Psoas muscle (tissue), 8 donors: ENCODE data around the gene SLCO2A1. TPM values are rescaled to one million over a fixed set of nuclear protein-coding genes. Genes with fewer than 3 reads are reported as not detected.

Experiments used
- ATAC-seq, 4 donors: fragments of 200-7000 bp; cut with Tn5 transposase; one replicate each; pipeline ENCODE4 v1.9.1; 2020; ENCODE audit warnings: moderate library complexity in 3 of 4, mild to moderate bottlenecking in 2 of 4
- DNase-seq, 2 donors: peaks; one replicate each; pipeline ENCODE4 v3.0.0-alpha.2; 2020
- H3K27ac ChIP-seq: fragments of 200-600 bp; one replicate; pipeline ENCODE4 v1.8.0; 2022
- H3K27me3 ChIP-seq, 3 donors: fragments of 200-600 bp in 1 of 3; one replicate each; pipeline versions ENCODE4 v1.6.1 to v1.8.0; 2013 to 2022; ENCODE audit warnings: low read length in 2 of 3, mild to moderate bottlenecking in 2 of 3, moderate library complexity in 1 of 3; ENCODE audit not compliant: insufficient read depth in 3 of 3
- H3K36me3 ChIP-seq, 2 donors: fragments of 200-600 bp in 1 of 2; one replicate each; pipeline versions ENCODE4 v1.6.1 to v1.8.0; 2013 to 2022; ENCODE audit warnings: low read depth in 1 of 2, mild to moderate bottlenecking in 1 of 2, moderate library complexity in 1 of 2; ENCODE audit not compliant: insufficient read depth in 1 of 2
- H3K4me1 ChIP-seq: fragments of 200-600 bp; one replicate; pipeline ENCODE4 v1.8.0; 2022
- H3K4me3 ChIP-seq: fragments of 200-600 bp; one replicate; pipeline ENCODE4 v1.8.0; 2022; ENCODE audit warnings: mild to moderate bottlenecking
- H3K9me3 ChIP-seq: fragments of 200-600 bp; one replicate; pipeline ENCODE4 v1.8.0; 2022
- WGBS, 3 donors: extraction: QIAGEN DNeasy Blood & Tissue Kit; methylation state at CpG; one replicate each; pipeline versions ENCODE4 v1.1.6 to v1.1.7; 2013; 5-methylcytosine and 5-hydroxymethylcytosine counted together
- intact Hi-C, 2 donors: fragments of 100-400 bp; cut with DNase I; formaldehyde crosslinking; loops; one replicate each; pipeline versions ENCODE4 v1.11.0 to v1.14.2; 2022
- polyA plus RNA-seq, 3 donors: library from polyadenylated mRNA; stranded (reverse); fragments of 200-250 nt; gene quantifications; one replicate each; pipeline ENCODE4 v1.2.3, GENCODE V29; 2013
- total RNA-seq, 4 donors: library from RNA; stranded (reverse); fragmentation: NEBNext Ultra II Directional in 2 of 4; extraction: Animal tissue kit (Norgen Biotek cat#: 25700) in 2 of 4; gene quantifications; one replicate each; pipeline versions ENCODE4 v1.2.1 to v1.2.4, GENCODE V29; 2021 to 2023
- TF ChIP-seq, protein P1 (sequence below): fragments of 200-600 bp; IDR thresholded peaks from one replicate; pipeline ENCODE4 v1.8.0; 2022; ENCODE audit warnings: antibody characterized with exemption
- donor health status: healthy with polysubstance abuse.
- donor health status: DM: no; HTN: no; CAD: no; lungs with moderate emphysema.
- donor health status: Bipolar disorder and iron deficiency.
- donor health status: healthy.
- donor health status: DM: yes; HTN: yes; CAD: no.
- donor health status: DM: no; HTN: no; CAD: no.
- donor health status: DM: no; HTN: no; CAD: no.
- donor health status: DM: yes; HTN: yes; CAD: no.

SLCO2A1 gene
- total and polyA plus RNA-seq, 7 donors = 0.72 to 5.2 (median 3.7) TPM

DNA sequence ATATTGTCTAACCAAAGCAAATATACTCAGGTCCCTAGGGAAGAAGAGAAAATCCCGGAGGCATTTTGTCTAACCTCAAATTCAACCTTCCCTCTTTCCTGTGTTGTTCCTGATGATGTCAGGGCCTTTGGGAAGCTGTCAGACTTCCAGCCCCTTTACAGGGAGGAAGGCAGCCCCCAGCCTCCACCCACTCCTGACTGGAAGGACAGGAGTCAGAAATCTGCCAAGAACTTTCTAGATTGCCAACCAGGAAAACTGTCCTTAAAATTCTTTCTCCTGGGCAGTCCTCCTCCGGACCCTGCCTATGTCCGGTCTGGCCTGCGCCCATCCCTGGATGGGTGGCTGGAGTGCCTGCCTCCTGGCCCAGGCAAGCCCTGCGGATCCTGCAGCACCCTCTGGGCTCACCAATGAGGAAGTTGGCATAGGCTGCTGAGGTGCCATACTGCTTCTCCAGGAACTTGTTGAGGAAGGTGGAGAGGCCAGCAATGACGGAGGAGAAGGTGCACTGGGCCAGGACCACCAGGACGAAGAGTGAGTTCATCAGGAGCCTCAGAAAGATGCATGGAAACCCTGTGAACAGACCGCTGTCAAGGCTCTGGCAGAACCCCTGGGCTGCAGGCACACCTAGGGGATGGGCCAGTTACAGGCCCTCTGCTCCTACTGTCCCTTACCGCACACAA, 81.5 kb downstream of the SLCO2A1 start:
- no peak overlapping the region for H3K4me3 ChIP-seq
- TF ChIP-seq, protein P1, sequence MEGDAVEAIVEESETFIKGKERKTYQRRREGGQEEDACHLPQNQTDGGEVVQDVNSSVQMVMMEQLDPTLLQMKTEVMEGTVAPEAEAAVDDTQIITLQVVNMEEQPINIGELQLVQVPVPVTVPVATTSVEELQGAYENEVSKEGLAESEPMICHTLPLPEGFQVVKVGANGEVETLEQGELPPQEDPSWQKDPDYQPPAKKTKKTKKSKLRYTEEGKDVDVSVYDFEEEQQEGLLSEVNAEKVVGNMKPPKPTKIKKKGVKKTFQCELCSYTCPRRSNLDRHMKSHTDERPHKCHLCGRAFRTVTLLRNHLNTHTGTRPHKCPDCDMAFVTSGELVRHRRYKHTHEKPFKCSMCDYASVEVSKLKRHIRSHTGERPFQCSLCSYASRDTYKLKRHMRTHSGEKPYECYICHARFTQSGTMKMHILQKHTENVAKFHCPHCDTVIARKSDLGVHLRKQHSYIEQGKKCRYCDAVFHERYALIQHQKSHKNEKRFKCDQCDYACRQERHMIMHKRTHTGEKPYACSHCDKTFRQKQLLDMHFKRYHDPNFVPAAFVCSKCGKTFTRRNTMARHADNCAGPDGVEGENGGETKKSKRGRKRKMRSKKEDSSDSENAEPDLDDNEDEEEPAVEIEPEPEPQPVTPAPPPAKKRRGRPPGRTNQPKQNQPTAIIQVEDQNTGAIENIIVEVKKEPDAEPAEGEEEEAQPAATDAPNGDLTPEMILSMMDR = no peak
- peaks cover 29% of the 10 kb centered on the region for H3K4me1 ChIP-seq
- no peaks in the 10 kb centered on the region for H3K9me3 ChIP-seq
- no peaks in the 10 kb centered on the region for H3K27me3 ChIP-seq
- intact Hi-C loops = no loop called here
- no peak overlapping the region for H3K27ac ChIP-seq
- DNase-seq = no peak
- no peaks in the 10 kb centered on the region for H3K36me3 ChIP-seq
- WGBS, 3 donors = 85 to 90% (median 86%) methylated on average over 9 of the region's 9 CpGs
- no peak for ATAC-seq

DNA sequence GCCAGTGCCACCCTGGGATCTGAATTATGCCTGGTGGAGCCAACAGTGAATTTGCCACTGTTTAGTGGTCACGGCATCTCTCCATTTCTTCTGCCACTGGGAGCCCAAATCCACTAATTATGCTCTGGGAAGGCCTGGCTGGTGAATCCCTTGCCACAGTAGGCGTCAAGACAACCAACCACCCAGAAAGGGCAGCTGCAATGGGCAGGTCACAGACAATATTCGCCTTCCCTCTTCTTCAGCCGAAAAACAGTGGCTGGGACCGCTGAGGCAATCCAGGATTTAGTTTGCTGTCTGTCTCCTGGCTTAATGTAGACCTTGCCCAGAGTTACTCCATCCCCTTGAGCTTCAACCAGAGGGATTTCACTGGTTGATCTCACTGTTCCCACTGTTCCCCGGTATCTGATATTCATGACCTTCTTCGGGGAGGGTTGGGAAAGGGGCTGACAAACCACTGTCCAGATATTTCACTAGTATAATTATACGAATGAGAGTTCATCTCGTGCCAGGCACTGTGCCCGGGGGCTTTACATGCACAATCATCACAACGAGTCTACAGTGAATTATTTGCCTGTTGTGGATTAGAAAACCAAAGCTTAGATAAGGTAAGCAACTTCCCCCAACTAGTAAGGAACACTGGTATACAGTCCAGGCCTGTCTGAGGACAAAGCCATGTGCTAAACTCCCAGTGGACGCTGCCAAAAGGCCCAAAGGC, 84.2 kb downstream of the SLCO2A1 start:
- intact Hi-C loops = no loop called here
- DNase-seq (no peak), ATAC-seq (peak in 1 of 4 donors; percentile 22)
- Histone ChIP-seq H3K9me3 (no peaks in the 10 kb centered on the region), H3K36me3 (no peaks in the 10 kb centered on the region), H3K4me1 (peaks cover 45% of the 10 kb centered on the region), H3K4me3 (no peak overlapping the region), H3K27ac (no peak overlapping the region), H3K27me3 (no peaks in the 10 kb centered on the region)
- WGBS, 3 donors = 55 to 74% (median 60%) methylated on average over 12 of the region's 12 CpGs
- TF ChIP-seq, protein P1 = no peak

DNA sequence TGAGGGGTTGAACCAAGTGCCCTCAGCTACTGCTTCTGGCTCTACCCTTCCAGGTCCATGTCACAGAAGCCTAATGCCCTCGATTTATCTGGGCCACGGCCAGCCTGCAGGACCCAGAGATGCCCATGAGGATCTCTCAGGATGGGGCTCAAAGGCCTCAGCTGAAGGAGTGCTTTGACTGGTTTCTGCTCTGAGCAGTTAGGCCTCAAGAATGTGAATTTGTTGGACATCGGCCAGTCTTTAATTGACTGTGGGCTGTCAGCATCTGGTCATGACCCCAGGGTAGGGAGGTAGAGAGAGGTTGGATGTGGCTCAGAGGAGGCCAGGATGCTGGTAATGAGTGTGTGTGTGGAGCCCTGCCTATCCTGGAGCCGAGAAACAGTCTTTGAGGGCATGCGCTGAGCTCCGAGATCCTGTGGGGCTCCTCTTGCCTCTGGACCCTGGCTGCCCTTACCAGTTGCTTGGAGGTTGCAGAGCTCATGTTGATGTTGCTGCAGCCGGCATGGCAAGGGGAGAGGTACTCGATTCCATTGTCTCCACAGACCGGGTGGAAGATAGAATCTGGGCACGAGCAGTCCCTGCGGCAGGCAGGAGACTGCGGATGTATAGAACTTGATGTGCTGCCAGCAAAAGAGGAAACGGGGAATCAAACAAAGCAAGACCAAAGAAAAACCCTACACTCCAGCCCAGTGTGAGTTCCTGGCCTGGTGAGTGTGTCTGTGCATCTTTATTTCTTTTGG, 84.9 kb downstream of the SLCO2A1 start:
- no peak overlapping the region for H3K27ac ChIP-seq
- intact Hi-C loops = no loop called here

DNA sequence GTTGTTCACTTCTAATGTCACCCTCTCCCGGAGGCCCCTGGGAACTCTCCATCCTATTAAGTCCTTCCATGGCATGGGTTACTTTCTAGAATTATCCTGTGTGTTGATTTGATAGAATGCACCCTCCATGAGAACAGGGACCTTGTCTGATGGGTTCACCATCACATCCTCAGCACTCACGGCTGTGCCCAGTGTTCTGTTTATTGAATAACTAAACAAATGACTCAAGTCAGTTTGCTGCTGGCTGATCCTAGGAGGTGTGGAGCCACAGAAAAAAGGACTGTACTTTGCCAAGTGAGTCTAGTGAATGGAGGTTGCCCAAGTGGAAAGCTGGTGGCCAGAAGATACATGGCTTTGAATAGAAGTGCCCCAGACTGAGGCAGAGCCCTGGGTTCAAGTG, 85.5 kb downstream of the SLCO2A1 start:
- WGBS, 3 donors = 50 to 73% (median 54%) methylated on average over 2 of the region's 2 CpGs
- Histone ChIP-seq H3K36me3 (no peaks in the 10 kb centered on the region), H3K4me3 (no peak overlapping the region), H3K27ac (no peak overlapping the region), H3K27me3 (no peaks in the 10 kb centered on the region), H3K4me1 (peaks cover 45% of the 10 kb centered on the region), H3K9me3 (no peaks in the 10 kb centered on the region)
- intact Hi-C loops = no loop called here
- TF ChIP-seq, protein P1 = no peak
- ATAC-seq = no peak
- no peak for DNase-seq

More for the DNA sequence above, 84.9 kb downstream of the SLCO2A1 start:
- peaks cover 45% of the 10 kb centered on the region for H3K4me1 ChIP-seq
- no peak for DNase-seq
- no peaks in the 10 kb centered on the region for H3K36me3 ChIP-seq
- ATAC-seq = peak in 1 of 4 donors; percentile 15
- TF ChIP-seq, protein P1 = no peak
- WGBS, 3 donors = 49 to 61% (median 54%) methylated on average over 13 of the region's 13 CpGs
- no peaks in the 10 kb centered on the region for H3K27me3 ChIP-seq
- H3K4me3 ChIP-seq = no peak overlapping the region
- H3K9me3 ChIP-seq = no peaks in the 10 kb centered on the region
